AG04450 (cell line): ENCODE measurements around the gene PTPN13. TPM values are rescaled to one million over a fixed set of nuclear protein-coding genes. Genes with fewer than 3 reads are reported as not detected.

Experiments
- CTCF ChIA-PET: fragments of 300-600, 350-600 bp; formaldehyde crosslinking; extraction: SDS; loops from one replicate; lab custom pipeline; 2022; ENCODE audit warnings: antibody characterized with exemption, inconsistent platforms; lab: Charles Lee
- POLR2A ChIA-PET: fragments of 350-600 bp; formaldehyde crosslinking; extraction: SDS; loops from one replicate; lab custom pipeline; 2021; ENCODE audit warnings: antibody characterized with exemption, inconsistent platforms; lab: Yijun Ruan, JAX
- DNase-seq: peaks from one replicate; pipeline ENCODE4 v3.0.0-alpha.2; 2011; ENCODE audit warnings: low read depth, low spot score
- H3K27ac ChIP-seq: one replicate; pipeline ENCODE4 v1.5.1; 2012; ENCODE audit warnings: low read depth, low read length, control low read depth
- H3K27me3 ChIP-seq: one replicate; pipeline ENCODE4 v1.6.0; 2012; ENCODE audit warnings: low read length; ENCODE audit not compliant: control insufficient read depth, insufficient read depth
- H3K4me3 ChIP-seq: 2 replicates; pipeline ENCODE4 v1.5.1; 2011; ENCODE audit warnings: mild to moderate bottlenecking, low read depth, low read length, control low read depth
- H3K9me3 ChIP-seq: 2 replicates; pipeline ENCODE4 v1.5.1; 2012; ENCODE audit warnings: low read length; ENCODE audit not compliant: control insufficient read depth, insufficient read depth
- CTCF ChIP-seq: IDR thresholded peaks from 2 replicates; pipeline ENCODE4 v1.5.1; 2011; ENCODE audit warnings: low read depth, low read length, control low read depth, inconsistent platforms
- polyA plus RNA-seq: library from polyadenylated mRNA; depleted of rRNA; stranded (reverse); fragments of >200 nt; gene quantifications from 2 replicates; pipeline ENCODE4 v1.2.3, GENCODE V29; 2011

Gene PTPN13
- polyA plus RNA-seq, 1 experiment = 26.7 TPM

GRCh38 chr4:86587381-86588140 lies 6.6 kb upstream of the PTPN13 start:
- DNase-seq = no peak
- Histone ChIP-seq H3K27ac (no peak overlapping the region), H3K9me3 (no peaks in the 10 kb centered on the region), H3K27me3 (no peaks in the 10 kb centered on the region), H3K4me3 (no peak overlapping the region)
- ChIA-PET POLR2A (no interaction called here), CTCF (interaction anchor here (0.7 to 2.3 kb wide), 2 partner anchors 20 to 89 kb away, joined by 3 to 9 read pairs; no protein-coding TSS in a partner anchor)
- no peak for TF ChIP-seq CTCF

GRCh38 chr4:86592553-86593249 lies 1.4 kb upstream of the PTPN13 start:
- DNase-seq = no peak
- H3K27me3 ChIP-seq = no peaks in the 10 kb centered on the region
- H3K9me3 ChIP-seq = no peaks in the 10 kb centered on the region
- TF ChIP-seq CTCF = no peak
- peak overlapping the region; percentile 11 for H3K27ac ChIP-seq
- ChIA-PET CTCF (interaction anchor here (1.2 to 3.1 kb wide), 4 partner anchors 10 to 97 kb away, joined by 4 to 27 read pairs (median 6); no protein-coding TSS in a partner anchor), POLR2A (no interaction called here)
- no peak overlapping the region for H3K4me3 ChIP-seq

GRCh38 chr4:86594559-86595425 lies 677 bp downstream of the PTPN13 start:
- H3K27ac ChIP-seq = peak overlapping the region; percentile 84
- peak overlapping the region; percentile 82 for H3K4me3 ChIP-seq
- CTCF ChIA-PET = interaction anchor here (0.6 to 3.1 kb wide), 12 partner anchors 9 to 556 kb away, joined by 3 to 27 read pairs (median 5); no protein-coding TSS in a partner anchor
- no peaks in the 10 kb centered on the region for H3K9me3 ChIP-seq
- TF ChIP-seq CTCF = peak; percentile 41
- DNase-seq = peak; percentile 47
- POLR2A ChIA-PET = interaction anchor here (0.8 to 1.4 kb wide), 5 partner anchors 31 to 333 kb away, joined by 3 to 6 read pairs (median 3); no protein-coding TSS in a partner anchor
- no peaks in the 10 kb centered on the region for H3K27me3 ChIP-seq

DNA sequence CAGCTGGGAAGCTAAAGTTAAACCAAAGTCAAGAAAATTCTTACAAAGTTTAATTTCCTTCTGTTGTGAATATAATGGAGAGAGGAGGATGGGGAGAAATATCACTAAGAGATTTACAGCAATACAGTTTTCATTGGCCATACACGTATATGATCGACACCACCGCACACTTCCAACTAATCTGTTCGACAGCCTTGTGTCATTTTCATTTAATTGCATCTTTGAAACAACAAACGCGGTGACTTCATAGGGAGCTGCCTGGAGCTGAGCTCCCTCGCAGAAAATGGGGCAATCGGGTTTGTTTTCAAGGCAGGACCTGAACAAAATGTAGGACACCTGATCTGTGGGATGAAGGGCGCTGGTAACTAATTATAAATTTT lies 1.3 kb downstream of the PTPN13 start:
- POLR2A ChIA-PET = no interaction called here
- Histone ChIP-seq H3K27ac (peak overlapping the region; percentile 62), H3K9me3 (no peaks in the 10 kb centered on the region), H3K4me3 (peak overlapping the region; percentile 82), H3K27me3 (no peaks in the 10 kb centered on the region)
- CTCF ChIA-PET = interaction anchor here (1.2 to 3.1 kb wide), 5 partner anchors 9 to 99 kb away, joined by 3 to 27 read pairs (median 6); no protein-coding TSS in a partner anchor
- TF ChIP-seq CTCF = no peak
- DNase-seq = no peak
